Measurements from ENCODE around the gene CYB561D1. TPM values are rescaled to one million over a fixed set of nuclear protein-coding genes. Genes with fewer than 3 reads are reported as not detected.
"Not testable (repeated sequence)": the region's sequence is repeated elsewhere in the genome, so short reads cannot be mapped to it uniquely, and the experiment has no call there.

CYB561D1 gene
- total RNA-seq, 1 donor from 2014 or later = 7.8 TPM

GRCh38 chr1:109468903-109469302, 25.0 kb upstream of the CYB561D1 start:
- peaks cover 98% of the 10 kb centered on the region for H3K27me3 Mint-ChIP-seq (ENCODE audit: low read depth)
- DNase-seq (ENCODE audit: low read depth, low spot score) = no peak
- TF ChIP-seq CTCF (conservative IDR thresholded peaks at IDR 0.05) = no peak

GRCh38 chr1:109470245-109470644, 23.6 kb upstream of the CYB561D1 start:
- TF ChIP-seq CTCF (conservative IDR thresholded peaks at IDR 0.05) = no peak
- no peaks in the 10 kb centered on the region for H3K36me3 Mint-ChIP-seq (ENCODE audit: low read depth)
- peaks cover 8% of the 10 kb centered on the region for H3K4me1 Mint-ChIP-seq
- no peak overlapping the region for H3K4me3 Mint-ChIP-seq
- no peaks in the 10 kb centered on the region for H3K9me3 Mint-ChIP-seq
- peaks cover 98% of the 10 kb centered on the region for H3K27me3 Mint-ChIP-seq (ENCODE audit: low read depth)
- DNase-seq (ENCODE audit: low read depth, low spot score) = no peak
- no peak overlapping the region for H3K27ac Mint-ChIP-seq (ENCODE audit: unreplicated experiment)

More at GRCh38 chr1:109468903-109469302, 25.0 kb upstream of the CYB561D1 start:
- Mint-ChIP-seq H3K4me3 (no peak overlapping the region), H3K36me3 (ENCODE audit: low read depth) (no peaks in the 10 kb centered on the region), H3K27ac (ENCODE audit: unreplicated experiment) (no peak overlapping the region), H3K4me1 (peaks cover 8% of the 10 kb centered on the region), H3K9me3 (no peaks in the 10 kb centered on the region)

GRCh38 chr1:109472779-109473178, 21.1 kb upstream of the CYB561D1 start:
- H3K36me3 Mint-ChIP-seq (ENCODE audit: low read depth) = no peaks in the 10 kb centered on the region
- no peaks in the 10 kb centered on the region for H3K4me1 Mint-ChIP-seq
- no peaks in the 10 kb centered on the region for H3K9me3 Mint-ChIP-seq
- DNase-seq (ENCODE audit: low read depth, low spot score) = no peak
- H3K27me3 Mint-ChIP-seq (ENCODE audit: low read depth) = peaks cover 96% of the 10 kb centered on the region
- no peak for TF ChIP-seq CTCF (conservative IDR thresholded peaks at IDR 0.05)
- no peak overlapping the region for H3K4me3 Mint-ChIP-seq
- no peak overlapping the region for H3K27ac Mint-ChIP-seq (ENCODE audit: unreplicated experiment)

- not testable (repeated sequence) for H3K4me1 Mint-ChIP-seq; H3K27ac Mint-ChIP-seq (ENCODE audit: unreplicated experiment); H3K4me3 Mint-ChIP-seq; H3K36me3 Mint-ChIP-seq (ENCODE audit: low read depth); H3K9me3 Mint-ChIP-seq; DNase-seq (ENCODE audit: low read depth, low spot score)
- peaks cover 95% of the 10 kb centered on the region for H3K27me3 Mint-ChIP-seq (ENCODE audit: low read depth)
Observed at GRCh38 chr1:109473284-109474057, 20.4 kb upstream of the CYB561D1 start.

- Mint-ChIP-seq H3K9me3 (no peaks in the 10 kb centered on the region), H3K27me3 (ENCODE audit: low read depth) (peaks cover 93% of the 10 kb centered on the region), H3K4me3 (no peak overlapping the region), H3K27ac (ENCODE audit: unreplicated experiment) (no peak overlapping the region), H3K36me3 (ENCODE audit: low read depth) (no peaks in the 10 kb centered on the region), H3K4me1 (no peaks in the 10 kb centered on the region)
- DNase-seq (ENCODE audit: low read depth, low spot score) = no peak
- no peak for TF ChIP-seq CTCF (conservative IDR thresholded peaks at IDR 0.05)
Observed at GRCh38 chr1:109474697-109475096, 19.2 kb upstream of the CYB561D1 start.

GRCh38 chr1:109475261-109475660, 18.6 kb upstream of the CYB561D1 start:
- Mint-ChIP-seq H3K4me3 (no peak overlapping the region), H3K27me3 (ENCODE audit: low read depth) (peaks cover 93% of the 10 kb centered on the region), H3K27ac (ENCODE audit: unreplicated experiment) (no peak overlapping the region), H3K4me1 (no peaks in the 10 kb centered on the region), H3K9me3 (no peaks in the 10 kb centered on the region), H3K36me3 (ENCODE audit: low read depth) (no peaks in the 10 kb centered on the region)
- TF ChIP-seq CTCF (conservative IDR thresholded peaks at IDR 0.05) = no peak
- no peak for DNase-seq (ENCODE audit: low read depth, low spot score)

Data from neural crest cell (in vitro differentiated cells).